Activated naive CD8-positive, alpha-beta T cell treated with anti-CD3 and anti-CD28 coated beads for 36 hours (primary cell): ENCODE results near the gene RNF168. TPM values are rescaled to one million over a fixed set of nuclear protein-coding genes. Genes with fewer than 3 reads are reported as not detected.
"Not testable (repeated sequence)": the region's sequence is repeated elsewhere in the genome, so short reads cannot be mapped to it uniquely, and the experiment has no call there.

Source experiments
- DNase-seq: peaks from one replicate; pipeline ENCODE4 v3.0.0; 2021
- H3K27ac Mint-ChIP-seq: one replicate; pipeline ENCODE4 v1.8.0; 2022; ENCODE audit warnings: mild to moderate bottlenecking, moderate library complexity, mixed read lengths
- H3K27me3 Mint-ChIP-seq: one replicate; pipeline ENCODE4 v1.8.0; 2022; ENCODE audit warnings: mild to moderate bottlenecking, mixed read lengths
- H3K36me3 Mint-ChIP-seq: one replicate; pipeline ENCODE4 v1.8.0; 2021; ENCODE audit warnings: mild to moderate bottlenecking, mixed read lengths
- H3K4me1 Mint-ChIP-seq: one replicate; pipeline ENCODE4 v1.8.0; 2021; ENCODE audit warnings: mixed read lengths
- H3K4me3 Mint-ChIP-seq: one replicate; pipeline ENCODE4 v1.8.0; 2022; ENCODE audit warnings: mild to moderate bottlenecking, moderate library complexity, mixed read lengths
- H3K9me3 Mint-ChIP-seq: one replicate; pipeline ENCODE4 v1.8.0; 2022; ENCODE audit warnings: mixed read lengths
- total RNA-seq, 2 experiments: library from RNA; stranded (reverse); gene quantifications; one replicate each; pipeline ENCODE4 v1.2.3, GENCODE V29; 2021

The RNF168 gene, protein sequence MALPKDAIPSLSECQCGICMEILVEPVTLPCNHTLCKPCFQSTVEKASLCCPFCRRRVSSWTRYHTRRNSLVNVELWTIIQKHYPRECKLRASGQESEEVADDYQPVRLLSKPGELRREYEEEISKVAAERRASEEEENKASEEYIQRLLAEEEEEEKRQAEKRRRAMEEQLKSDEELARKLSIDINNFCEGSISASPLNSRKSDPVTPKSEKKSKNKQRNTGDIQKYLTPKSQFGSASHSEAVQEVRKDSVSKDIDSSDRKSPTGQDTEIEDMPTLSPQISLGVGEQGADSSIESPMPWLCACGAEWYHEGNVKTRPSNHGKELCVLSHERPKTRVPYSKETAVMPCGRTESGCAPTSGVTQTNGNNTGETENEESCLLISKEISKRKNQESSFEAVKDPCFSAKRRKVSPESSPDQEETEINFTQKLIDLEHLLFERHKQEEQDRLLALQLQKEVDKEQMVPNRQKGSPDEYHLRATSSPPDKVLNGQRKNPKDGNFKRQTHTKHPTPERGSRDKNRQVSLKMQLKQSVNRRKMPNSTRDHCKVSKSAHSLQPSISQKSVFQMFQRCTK
- 10 to 100 TPM; 24.5 to 27.1 TPM for total RNA-seq

DNA sequence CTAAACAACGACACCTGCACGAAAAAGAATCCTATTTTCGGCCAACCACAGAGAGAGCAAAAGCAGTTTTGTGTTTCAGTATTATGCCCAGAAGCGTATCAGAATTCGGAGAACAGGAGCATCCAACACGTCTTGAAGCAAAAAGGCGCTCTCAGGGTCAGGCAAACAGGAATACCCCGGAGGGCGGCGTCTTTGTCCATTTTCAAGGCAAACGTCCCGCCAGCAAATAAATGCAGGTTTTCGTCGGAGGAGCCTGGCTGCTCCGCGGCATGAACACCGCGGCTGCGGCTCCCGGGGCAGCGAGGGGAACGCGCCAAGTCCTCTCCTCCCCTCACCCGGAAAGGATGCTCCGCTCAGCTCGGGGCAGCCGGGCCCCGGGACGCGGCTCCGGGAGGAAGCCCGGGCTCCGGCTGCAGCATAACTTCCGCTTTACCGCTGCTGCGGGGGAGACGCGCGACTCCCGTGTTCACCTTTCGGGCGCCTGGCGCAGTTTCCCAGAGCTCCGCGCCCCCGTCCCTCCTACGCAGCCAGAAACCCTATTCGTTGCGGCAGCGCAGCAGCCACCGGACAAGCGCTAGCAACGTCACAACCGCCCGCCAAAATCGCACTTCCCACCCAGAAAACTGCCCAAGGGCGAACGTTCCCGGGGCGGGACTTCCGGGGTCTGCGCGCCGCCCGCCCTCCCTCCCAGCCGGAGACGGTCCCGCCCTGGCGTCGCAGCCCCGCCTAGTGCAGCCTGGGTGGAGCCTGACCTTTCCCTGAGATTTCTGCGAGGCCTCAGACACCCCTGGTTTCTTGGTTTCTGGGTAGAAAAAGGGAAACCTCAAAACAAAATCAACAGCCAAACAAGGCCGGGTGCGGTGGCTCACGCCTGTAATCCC is at the start of gene RNF168:
Gene RNF168, minus strand, starts transcription at position 573 of the 881 bp plus-strand sequence. CDS start 595 bp downstream, outside the sequence.
- H3K36me3 Mint-ChIP-seq, result peaks cover 34% of the 10 kb centered on the region
- peak within 1 kb of the TSS; percentile 100 for H3K27ac Mint-ChIP-seq
- H3K27me3 Mint-ChIP-seq, result no peaks in the 10 kb centered on the region
- DNase-seq, result peak; percentile 96
- peaks cover 6% of the 10 kb centered on the region for H3K9me3 Mint-ChIP-seq
- peaks cover 27% of the 10 kb centered on the region for H3K4me1 Mint-ChIP-seq
- peak within 1 kb of the TSS; percentile 100 for H3K4me3 Mint-ChIP-seq

DNA sequence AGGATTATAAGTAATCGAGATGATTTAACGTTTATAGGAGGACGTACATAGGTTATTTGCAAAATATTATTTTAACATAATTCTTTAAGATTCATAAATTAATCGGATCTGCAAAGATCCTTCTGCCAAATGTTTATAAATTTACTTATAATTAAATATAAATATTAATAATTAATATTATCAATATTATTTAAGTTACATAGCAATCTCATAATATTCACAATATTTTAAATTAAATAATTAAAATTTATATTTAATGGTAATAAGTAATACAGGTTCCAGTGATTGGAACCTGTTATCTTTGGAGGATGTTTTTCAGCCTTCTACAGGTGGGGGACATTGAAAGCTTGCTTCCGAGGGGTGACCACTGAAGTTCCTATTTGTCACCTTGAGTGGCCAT is 48.7 kb upstream of the RNF168 start:
- no peak for DNase-seq
- Mint-ChIP-seq H3K27ac (no peak overlapping the region), H3K36me3 (peaks cover 12% of the 10 kb centered on the region), H3K27me3 (no peaks in the 10 kb centered on the region), H3K9me3 (peaks cover 13% of the 10 kb centered on the region), H3K4me1 (peaks cover 5% of the 10 kb centered on the region), H3K4me3 (no peak overlapping the region)

DNA sequence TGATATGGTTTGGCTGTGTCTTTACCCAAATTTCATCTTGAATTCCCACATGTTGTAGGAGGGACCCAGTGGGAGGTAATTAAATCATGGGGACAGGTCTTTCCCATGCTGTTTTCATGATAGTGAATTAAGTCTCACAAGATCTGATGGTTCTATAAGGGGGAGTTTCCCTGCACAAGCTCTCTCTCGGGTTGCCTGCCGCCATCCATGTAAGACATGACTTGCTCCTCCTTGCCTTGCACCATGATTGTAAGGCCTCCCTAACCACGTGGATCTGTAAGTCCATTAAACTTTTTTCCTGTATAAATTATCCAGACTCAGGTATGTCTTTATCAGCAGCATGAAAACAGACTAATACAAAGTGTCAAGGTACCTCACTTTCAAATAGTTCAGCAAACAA is 46.6 kb upstream of the RNF168 start:
- not testable (repeated sequence) for DNase-seq, H3K27me3 Mint-ChIP-seq, H3K4me1 Mint-ChIP-seq, H3K4me3 Mint-ChIP-seq, H3K27ac Mint-ChIP-seq
- peaks cover 13% of the 10 kb centered on the region for H3K9me3 Mint-ChIP-seq
- peaks cover 11% of the 10 kb centered on the region for H3K36me3 Mint-ChIP-seq

DNA sequence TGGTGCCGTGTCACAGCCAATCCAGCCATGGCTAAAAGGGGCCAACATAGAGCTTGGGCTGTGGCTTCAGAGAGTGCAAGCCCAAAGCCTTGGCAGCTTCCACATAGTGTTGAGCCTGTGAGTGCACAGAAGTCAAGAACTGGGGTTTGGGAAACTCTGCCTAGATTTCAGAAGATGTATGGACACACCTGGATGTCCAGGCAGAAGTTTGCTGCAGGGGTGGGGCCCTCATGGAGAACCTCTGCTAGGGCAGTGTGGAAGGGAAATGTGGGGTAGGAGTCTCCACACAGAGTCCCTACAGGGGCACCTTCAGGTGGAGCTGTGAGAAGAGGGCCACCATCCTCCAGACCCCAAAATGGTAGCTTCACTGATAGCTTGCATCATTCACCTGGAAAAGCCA is 45.7 kb upstream of the RNF168 start:
- H3K4me1 Mint-ChIP-seq, H3K27me3 Mint-ChIP-seq, H3K27ac Mint-ChIP-seq, H3K4me3 Mint-ChIP-seq, DNase-seq, H3K36me3 Mint-ChIP-seq: not testable (repeated sequence)
- peaks cover 13% of the 10 kb centered on the region for H3K9me3 Mint-ChIP-seq

DNA sequence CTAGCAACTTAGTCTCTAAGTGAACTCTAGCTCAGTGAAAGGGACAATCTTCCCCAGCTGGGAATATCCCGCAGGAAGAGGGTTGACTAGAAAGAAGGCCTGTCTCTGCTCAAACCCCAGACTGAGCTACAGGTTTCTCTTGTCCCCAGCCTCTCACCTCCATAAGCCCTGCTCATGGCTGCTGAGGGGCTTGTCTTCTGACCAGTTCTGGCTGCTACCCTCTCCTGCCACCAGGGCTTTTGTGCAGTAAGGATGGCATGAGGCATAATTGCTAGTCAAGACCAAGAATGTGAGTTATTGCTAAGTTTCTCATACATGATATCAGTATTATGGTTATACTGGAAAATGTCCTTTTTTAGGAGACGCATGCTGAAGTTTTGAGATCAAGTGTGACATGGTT is 43.5 kb upstream of the RNF168 start:
- no peak overlapping the region for H3K4me3 Mint-ChIP-seq
- no peak overlapping the region for H3K27ac Mint-ChIP-seq
- H3K36me3 Mint-ChIP-seq, result peaks cover 7% of the 10 kb centered on the region
- no peak for DNase-seq
- no peaks in the 10 kb centered on the region for H3K4me1 Mint-ChIP-seq
- H3K9me3 Mint-ChIP-seq, result peaks cover 13% of the 10 kb centered on the region
- no peaks in the 10 kb centered on the region for H3K27me3 Mint-ChIP-seq

DNA sequence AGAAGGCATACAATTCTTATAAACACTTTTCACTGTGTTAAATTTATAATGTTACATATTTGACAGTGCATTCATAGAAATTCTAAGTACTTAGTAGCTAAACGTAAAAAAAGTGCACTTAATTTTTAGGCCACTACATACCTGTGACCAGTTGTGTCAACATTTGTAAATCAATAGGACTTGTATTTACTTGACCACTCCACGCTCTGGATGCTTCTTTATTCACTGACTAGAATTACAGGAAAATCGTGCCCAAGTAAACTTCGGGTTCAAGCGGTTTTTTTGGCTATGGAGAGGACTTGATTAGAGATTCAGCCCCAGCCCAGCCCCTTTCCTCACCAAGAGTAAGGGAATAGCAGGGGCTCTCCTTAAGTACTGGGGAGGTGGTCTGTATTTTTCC is 43.0 kb upstream of the RNF168 start:
- no peaks in the 10 kb centered on the region for H3K4me1 Mint-ChIP-seq
- H3K27ac Mint-ChIP-seq, result no peak overlapping the region
- peaks cover 13% of the 10 kb centered on the region for H3K9me3 Mint-ChIP-seq
- no peaks in the 10 kb centered on the region for H3K27me3 Mint-ChIP-seq
- no peak for DNase-seq
- peaks cover 7% of the 10 kb centered on the region for H3K36me3 Mint-ChIP-seq
- no peak overlapping the region for H3K4me3 Mint-ChIP-seq

DNA sequence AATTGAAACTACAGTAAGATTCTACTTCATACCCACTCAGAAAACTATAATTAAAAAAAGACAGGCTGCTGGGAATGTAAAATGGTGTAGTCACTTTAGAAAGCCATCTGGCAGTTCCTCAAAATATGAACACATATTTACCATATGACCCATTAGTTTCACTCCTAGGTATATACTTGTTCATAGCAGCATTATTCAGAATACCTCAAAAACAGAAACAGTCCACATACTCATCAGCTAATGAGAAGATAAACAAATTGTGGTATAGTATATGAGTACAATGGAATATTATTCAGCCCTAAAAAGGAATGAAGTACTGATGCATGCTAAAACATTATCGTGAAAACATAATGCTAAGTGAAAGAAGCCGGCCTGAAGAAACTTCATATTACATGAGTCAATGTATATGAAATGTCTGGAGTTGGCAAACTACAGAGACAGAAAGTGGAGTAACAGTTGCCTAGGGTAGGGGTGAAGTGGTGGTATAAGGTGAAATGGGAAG is 41.0 kb upstream of the RNF168 start:
- H3K9me3 Mint-ChIP-seq, result peaks cover 5% of the 10 kb centered on the region
- no peak overlapping the region for H3K4me3 Mint-ChIP-seq

DNA sequence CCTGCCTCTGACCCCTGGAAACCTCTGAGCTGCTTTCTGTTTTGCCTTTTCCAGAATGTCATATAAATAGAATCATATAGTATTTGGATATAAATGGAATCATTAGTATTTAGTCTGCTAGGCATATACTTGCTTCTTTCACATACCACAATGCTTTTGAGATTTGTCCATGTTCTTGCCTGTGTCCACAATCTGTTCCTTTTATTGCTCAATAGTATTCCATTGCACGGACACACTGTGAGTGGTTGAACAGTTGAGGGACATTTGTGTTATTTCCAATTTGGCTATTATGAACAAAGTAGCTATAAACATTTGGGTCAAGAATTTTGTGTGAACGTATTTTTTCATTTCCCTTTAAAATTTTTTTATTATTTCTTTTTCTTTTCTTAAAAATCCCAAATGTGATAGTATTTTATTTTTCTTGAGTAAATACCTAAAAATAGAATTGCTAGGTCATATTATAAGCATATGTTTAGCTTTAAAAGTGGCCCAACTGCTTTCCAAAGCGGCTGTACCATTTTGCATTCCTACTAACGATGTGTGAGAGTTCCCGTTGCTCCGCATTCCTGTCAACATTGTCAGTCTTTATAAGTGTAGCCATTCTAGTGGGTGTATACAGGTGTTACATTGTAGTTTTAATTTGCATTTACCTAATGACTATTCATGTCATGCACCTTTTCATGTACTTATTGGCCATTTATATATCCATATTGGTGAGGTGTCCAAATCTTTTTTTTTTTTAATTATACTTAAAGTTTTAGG is 38.3 kb upstream of the RNF168 start:
- Mint-ChIP-seq H3K27ac (no peak overlapping the region), H3K27me3 (peaks cover 6% of the 10 kb centered on the region), H3K4me3 (no peak overlapping the region), H3K9me3 (no peaks in the 10 kb centered on the region), H3K4me1 (peaks cover 3% of the 10 kb centered on the region), H3K36me3 (no peaks in the 10 kb centered on the region)
- no peak for DNase-seq

More for the DNA sequence above, 41.0 kb upstream of the RNF168 start:
- no peak for DNase-seq
- Mint-ChIP-seq H3K36me3 (peaks cover 2% of the 10 kb centered on the region), H3K4me1 (no peaks in the 10 kb centered on the region), H3K27ac (no peak overlapping the region), H3K27me3 (no peaks in the 10 kb centered on the region)

DNA sequence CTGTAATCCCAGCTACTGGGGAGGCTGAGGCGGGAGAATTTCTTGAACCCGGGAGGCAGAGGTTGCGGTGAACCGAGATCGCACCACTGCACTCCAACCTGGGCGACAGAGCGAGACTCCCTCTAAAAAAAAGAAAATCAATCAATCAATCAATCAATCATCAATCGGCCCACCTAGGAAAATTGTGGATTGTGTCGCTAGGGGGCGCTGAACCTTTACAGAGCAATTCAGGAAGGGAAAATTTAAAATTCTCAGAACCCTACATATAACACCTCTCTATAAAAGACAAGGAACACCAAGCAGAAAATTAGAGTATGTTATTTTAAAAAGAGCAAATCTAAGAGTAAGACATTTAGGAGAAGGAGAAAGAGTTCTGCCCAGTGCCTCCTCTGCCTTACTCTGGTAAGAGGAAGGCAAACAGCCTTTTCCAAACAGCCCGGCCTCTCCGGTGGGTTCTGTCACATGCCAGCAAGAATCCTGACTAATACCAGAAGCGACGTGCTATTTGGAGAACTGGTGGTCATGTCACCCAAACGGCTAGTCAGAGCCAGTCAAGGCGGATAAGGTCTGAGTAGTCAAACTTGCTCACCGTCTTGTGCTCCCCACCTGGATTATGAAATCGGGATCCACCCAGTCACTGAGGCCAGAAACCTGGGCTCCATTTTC is 33.9 kb upstream of the RNF168 start:
- H3K36me3 Mint-ChIP-seq, result no peaks in the 10 kb centered on the region
- H3K4me3 Mint-ChIP-seq, result no peak overlapping the region
- no peak overlapping the region for H3K27ac Mint-ChIP-seq
- peak; percentile 35 for DNase-seq
- H3K9me3 Mint-ChIP-seq, result no peaks in the 10 kb centered on the region
- peaks cover 6% of the 10 kb centered on the region for H3K27me3 Mint-ChIP-seq
- H3K4me1 Mint-ChIP-seq, result peaks cover 3% of the 10 kb centered on the region

DNA sequence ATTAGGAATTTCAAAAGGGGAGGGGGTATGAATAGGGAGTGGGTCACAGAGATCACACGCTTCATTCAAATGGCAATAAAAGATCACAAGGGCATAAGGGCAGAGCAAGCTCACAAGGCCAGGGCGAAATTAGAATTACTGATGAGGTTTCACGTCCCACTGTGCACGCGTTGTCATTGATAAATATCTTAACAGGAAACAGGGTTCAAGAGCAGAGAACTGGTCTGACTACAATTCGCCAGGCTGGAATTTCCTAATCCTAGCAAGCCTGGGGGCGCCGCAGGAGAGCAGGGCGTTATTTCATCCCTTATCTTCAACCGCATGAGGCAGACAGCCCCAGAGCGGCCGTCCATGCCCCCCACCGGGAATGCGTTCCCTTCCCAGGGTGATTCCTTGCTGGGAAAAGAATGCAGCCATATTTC is 29.7 kb upstream of the RNF168 start:
- H3K9me3 Mint-ChIP-seq, result peaks cover 1% of the 10 kb centered on the region
- peaks cover 25% of the 10 kb centered on the region for H3K27me3 Mint-ChIP-seq
- DNase-seq, result no peak
- H3K4me1 Mint-ChIP-seq, result peaks cover 3% of the 10 kb centered on the region
- H3K36me3 Mint-ChIP-seq, result no peaks in the 10 kb centered on the region
- no peak overlapping the region for H3K27ac Mint-ChIP-seq
- no peak overlapping the region for H3K4me3 Mint-ChIP-seq

DNA sequence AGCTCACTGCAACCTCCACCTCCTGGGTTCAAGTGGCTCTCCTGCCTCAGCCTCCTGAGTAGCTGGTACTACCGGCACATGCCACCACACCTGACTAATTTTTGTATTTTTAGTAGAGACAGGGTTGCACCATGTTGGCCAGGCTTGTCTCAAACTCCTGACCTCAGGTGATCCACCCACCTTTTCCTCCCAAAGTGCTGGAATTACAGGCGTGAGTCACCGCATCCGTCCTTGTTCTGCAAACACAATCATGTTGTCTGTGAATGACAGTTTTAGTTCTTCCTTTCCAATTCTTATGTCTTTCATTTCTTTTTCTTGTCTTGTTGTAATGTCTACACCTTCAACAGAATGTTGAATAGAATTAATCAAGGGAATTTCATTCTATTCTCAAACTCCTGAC is 27.9 kb upstream of the RNF168 start:
- no peak for DNase-seq
- Mint-ChIP-seq H3K36me3 (no peaks in the 10 kb centered on the region), H3K4me3 (no peak overlapping the region), H3K9me3 (peaks cover 1% of the 10 kb centered on the region), H3K4me1 (peaks cover 2% of the 10 kb centered on the region), H3K27me3 (peaks cover 26% of the 10 kb centered on the region), H3K27ac (no peak overlapping the region)

DNA sequence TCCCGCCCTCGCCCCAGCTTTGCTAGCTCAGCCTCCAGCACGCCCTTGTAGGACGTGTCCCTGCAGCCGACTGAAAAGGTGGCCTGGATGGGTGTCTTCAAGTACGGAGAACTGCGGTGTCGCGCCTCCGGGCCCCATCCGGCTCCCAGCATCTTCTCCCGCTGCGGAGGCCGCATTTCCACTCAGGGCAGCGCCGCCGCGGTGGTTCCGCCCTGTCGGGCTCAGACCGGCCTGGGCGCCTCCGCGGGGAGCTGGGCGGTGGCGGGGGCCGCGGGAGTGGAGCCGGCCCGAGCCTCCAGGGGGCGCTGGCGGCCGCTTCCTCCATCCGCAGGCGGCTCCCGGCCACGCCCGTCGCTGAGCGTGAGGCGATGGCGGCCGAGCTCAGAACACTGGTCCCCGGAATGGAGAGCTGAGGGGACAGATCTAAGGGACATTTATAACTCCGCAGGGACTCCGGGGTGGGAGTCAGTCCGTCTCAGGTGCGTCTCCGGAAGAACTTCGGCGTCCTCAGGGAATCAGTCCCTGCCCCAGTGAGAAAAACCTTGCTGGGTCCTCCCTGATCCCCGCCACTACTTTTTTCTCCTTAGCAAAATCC is 25.2 kb upstream of the RNF168 start:
- Mint-ChIP-seq H3K27ac (no peak overlapping the region), H3K4me1 (peaks cover 2% of the 10 kb centered on the region), H3K4me3 (peak overlapping the region; percentile 68), H3K36me3 (no peaks in the 10 kb centered on the region), H3K27me3 (peaks cover 32% of the 10 kb centered on the region), H3K9me3 (peaks cover 1% of the 10 kb centered on the region)
- DNase-seq, result peak; percentile 89

DNA sequence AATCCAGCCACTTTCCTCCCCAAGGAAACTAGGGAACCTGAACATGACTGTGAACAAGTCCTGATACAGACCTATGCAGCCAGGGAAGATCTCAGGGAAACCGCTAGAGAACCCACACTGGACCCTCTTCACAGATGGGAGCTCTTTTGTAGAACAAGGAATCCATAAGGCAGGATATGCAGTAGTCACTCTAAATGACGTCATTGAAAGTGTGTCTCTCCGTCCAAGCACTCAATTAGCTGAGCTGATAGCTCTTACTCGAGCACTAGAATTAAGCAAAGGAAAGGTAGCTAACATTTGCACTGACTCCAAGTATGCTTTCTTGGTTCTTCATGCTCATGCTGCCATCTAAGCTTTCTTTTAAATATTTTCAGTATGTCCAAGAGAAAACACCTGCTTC is 21.6 kb upstream of the RNF168 start:
- peaks cover 2% of the 10 kb centered on the region for H3K4me1 Mint-ChIP-seq
- H3K27me3 Mint-ChIP-seq, result peaks cover 17% of the 10 kb centered on the region
- peaks cover 20% of the 10 kb centered on the region for H3K9me3 Mint-ChIP-seq
- H3K27ac Mint-ChIP-seq, result no peak overlapping the region
- H3K4me3 Mint-ChIP-seq, result no peak overlapping the region
- no peak for DNase-seq
- peaks cover 12% of the 10 kb centered on the region for H3K36me3 Mint-ChIP-seq

DNA sequence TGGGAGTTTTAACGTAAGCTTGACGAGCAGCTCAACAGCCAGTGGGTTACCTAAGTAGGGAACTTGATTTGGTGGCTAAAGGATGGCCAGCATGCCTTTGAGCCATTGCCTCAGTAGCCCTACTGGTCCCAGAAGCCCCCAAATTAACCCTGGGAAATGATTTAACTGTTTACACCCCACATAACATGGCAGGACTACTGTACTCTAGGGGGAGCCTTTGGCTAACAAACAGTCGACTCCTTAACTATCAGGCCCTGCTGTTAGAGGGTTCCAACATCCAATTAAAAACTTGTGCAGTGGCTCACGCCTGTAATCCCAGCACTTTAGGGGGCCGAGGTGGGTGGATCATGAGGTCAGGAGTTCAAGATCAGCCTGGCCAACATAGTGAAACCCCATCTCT is 21.0 kb upstream of the RNF168 start:
- Mint-ChIP-seq H3K27me3 (peaks cover 17% of the 10 kb centered on the region), H3K4me3 (no peak overlapping the region), H3K27ac (no peak overlapping the region), H3K36me3 (peaks cover 12% of the 10 kb centered on the region), H3K4me1 (peaks cover 2% of the 10 kb centered on the region), H3K9me3 (peaks cover 24% of the 10 kb centered on the region)
- no peak for DNase-seq
